RWPE2 (cell line): ENCODE data around the gene NTNG1.

ENCODE experiments used
- ATAC-seq: fragments of 200-7000 bp; cut with Tn5 transposase; 3 replicates; pipeline ENCODE4 v1.9.1; 2021; ENCODE audit warnings: low read depth
- DNase-seq: peaks from one replicate; pipeline ENCODE4 v3.0.0-alpha.2; 2020; ENCODE audit warnings: low spot score
- H3K27ac ChIP-seq: fragments of 450-650 bp; 2 replicates; pipeline ENCODE4 v1.5.1; 2017; ENCODE audit warnings: mild to moderate bottlenecking; ENCODE audit not compliant: poor library complexity, severe bottlenecking
- H3K27me3 ChIP-seq: fragments of 250-450 bp; sonication (Bioruptor Pico); 2 replicates; pipeline ENCODE4 v1.5.1; 2021; ENCODE audit warnings: mild to moderate bottlenecking, moderate library complexity; ENCODE audit not compliant: insufficient read depth, poor library complexity, severe bottlenecking
- H3K36me3 ChIP-seq: fragments of 250-450 bp; sonication (Bioruptor Pico); 2 replicates; pipeline ENCODE4 v1.5.1; 2020; ENCODE audit warnings: low read depth, mild to moderate bottlenecking, moderate library complexity
- H3K4me1 ChIP-seq: fragments of 250-450 bp; sonication (Bioruptor Pico); 2 replicates; pipeline ENCODE4 v1.5.1; 2021; ENCODE audit warnings: mild to moderate bottlenecking, moderate library complexity; ENCODE audit not compliant: insufficient read depth, poor library complexity, severe bottlenecking
- H3K4me3 ChIP-seq: fragments of 250-450 bp; sonication (Bioruptor Pico); 2 replicates; pipeline ENCODE4 v1.5.1; 2021; ENCODE audit warnings: mild to moderate bottlenecking, moderate library complexity; ENCODE audit not compliant: severe bottlenecking
- H3K9me3 ChIP-seq: fragments of 250-450 bp; sonication (Bioruptor Pico); 2 replicates; pipeline ENCODE4 v1.5.1; 2021; ENCODE audit warnings: mild to moderate bottlenecking, moderate library complexity; ENCODE audit not compliant: severe bottlenecking
- TF ChIP-seq, protein P1 (sequence below): fragments of 450-650 bp; IDR thresholded peaks from one replicate; pipeline ENCODE4 v1.5.1; 2017; ENCODE audit warnings: mild to moderate bottlenecking, moderate library complexity; ENCODE audit not compliant: poor library complexity, severe bottlenecking

Gene NTNG1

DNA sequence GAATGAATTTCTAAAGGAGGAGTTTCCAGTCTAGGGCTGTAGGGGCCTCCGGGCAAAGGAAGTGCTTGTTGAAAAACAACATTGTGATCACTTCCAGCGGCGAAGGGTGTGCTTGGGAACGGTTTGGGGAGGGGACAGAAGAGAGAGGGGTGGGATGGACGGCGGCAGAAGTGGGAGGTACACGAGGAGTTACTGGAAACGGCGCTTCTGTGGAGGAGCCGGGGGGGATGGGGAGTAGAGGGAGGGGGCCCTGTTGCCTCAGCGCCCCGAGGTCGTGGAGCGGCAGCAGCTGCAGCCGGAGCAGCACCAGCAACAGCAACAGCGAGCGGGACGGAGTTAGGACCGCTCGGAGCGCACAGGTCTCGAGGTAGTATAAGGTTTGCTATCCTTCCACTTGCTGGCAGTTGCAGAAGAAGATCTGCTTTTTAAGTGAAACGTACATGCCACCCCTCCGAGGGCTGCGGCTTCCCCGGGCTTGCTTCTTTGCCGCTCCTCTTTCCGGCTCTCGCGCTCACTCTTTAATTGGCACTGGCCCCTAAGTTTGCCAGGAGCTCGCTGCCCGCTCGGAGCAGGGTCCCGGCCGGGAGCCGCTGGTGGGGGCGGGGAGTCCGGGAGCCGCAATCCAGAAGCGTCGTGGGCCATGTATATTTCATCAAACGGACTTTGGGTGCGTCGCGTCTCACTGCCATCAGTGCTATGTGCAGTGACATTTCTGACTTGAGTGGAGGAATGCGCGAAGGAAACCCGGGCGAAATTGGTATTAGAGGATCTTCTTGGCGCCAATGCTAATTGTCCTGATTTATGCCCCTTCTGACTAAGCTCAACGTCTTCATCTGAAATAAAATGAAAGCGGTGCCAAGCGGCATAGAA is 771 bp upstream of the NTNG1 start:
- Histone ChIP-seq H3K4me1 (peaks cover 25% of the 10 kb centered on the region), H3K4me3 (peak overlapping the region; percentile 36), H3K27ac (peak overlapping the region; percentile 44), H3K27me3 (no peaks in the 10 kb centered on the region), H3K36me3 (no peaks in the 10 kb centered on the region), H3K9me3 (no peaks in the 10 kb centered on the region)
- DNase-seq (peak; percentile 50), ATAC-seq (peak; percentile 86)
- TF ChIP-seq, protein P1, sequence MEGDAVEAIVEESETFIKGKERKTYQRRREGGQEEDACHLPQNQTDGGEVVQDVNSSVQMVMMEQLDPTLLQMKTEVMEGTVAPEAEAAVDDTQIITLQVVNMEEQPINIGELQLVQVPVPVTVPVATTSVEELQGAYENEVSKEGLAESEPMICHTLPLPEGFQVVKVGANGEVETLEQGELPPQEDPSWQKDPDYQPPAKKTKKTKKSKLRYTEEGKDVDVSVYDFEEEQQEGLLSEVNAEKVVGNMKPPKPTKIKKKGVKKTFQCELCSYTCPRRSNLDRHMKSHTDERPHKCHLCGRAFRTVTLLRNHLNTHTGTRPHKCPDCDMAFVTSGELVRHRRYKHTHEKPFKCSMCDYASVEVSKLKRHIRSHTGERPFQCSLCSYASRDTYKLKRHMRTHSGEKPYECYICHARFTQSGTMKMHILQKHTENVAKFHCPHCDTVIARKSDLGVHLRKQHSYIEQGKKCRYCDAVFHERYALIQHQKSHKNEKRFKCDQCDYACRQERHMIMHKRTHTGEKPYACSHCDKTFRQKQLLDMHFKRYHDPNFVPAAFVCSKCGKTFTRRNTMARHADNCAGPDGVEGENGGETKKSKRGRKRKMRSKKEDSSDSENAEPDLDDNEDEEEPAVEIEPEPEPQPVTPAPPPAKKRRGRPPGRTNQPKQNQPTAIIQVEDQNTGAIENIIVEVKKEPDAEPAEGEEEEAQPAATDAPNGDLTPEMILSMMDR, result no peak

DNA sequence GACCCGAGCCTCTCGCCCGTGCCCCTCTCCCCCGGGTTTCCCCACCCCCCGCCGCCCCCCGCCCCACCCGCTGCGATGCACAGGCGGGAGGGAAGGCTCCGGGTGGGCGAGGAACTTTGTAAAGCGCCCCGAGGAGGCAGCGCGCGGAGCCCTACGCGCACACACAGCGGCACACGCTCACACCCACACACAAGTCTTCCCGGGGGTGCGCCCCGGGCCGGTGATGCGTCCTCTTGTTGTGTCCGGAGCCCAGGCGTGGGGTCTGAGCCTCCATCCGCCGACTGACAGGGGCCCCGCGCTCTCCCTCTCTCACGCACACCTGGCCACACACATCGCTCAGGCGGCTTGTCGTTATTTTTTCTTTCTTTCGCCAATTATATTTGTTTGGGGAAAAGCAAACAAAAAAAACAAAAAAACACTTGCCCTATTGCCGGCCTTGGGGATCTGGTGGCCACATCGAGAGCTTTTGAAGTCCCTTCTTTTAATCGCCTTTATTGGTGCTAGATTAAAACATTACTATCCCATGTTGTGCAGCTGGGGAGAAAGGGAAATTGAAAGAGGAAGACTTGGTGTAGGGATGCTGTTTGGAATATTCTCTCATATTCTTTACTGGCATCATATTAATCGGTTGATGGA is 770 bp downstream of the NTNG1 start:
- DNase-seq, result no peak
- Histone ChIP-seq H3K9me3 (no peaks in the 10 kb centered on the region), H3K27ac (no peak overlapping the region), H3K4me3 (peak overlapping the region; percentile 36), H3K27me3 (no peaks in the 10 kb centered on the region), H3K4me1 (peaks cover 25% of the 10 kb centered on the region), H3K36me3 (no peaks in the 10 kb centered on the region)
- ATAC-seq, result peak; percentile 8; the same call in 1 of the 3 replicates
- TF ChIP-seq, protein P1, result no peak

DNA sequence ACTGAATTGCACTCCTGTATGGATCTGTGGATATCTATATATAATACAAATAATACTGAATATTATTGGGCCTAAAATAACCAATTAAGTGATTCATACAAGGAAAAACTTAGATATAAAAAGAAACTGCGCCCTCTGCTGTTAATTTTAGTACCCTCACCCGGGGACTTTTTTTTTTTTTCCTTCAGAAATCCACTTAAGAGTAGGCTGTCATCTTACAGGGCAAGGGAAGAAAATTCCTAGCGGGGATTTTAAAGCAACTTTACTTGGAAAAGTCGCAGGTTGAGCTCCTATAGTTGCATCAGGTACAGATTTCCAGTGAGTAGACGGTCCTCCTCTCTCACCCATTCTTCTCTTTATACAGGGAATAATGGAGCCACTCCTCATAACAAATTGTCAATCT is 1.3 kb downstream of the NTNG1 start:
- Histone ChIP-seq H3K27ac (no peak overlapping the region), H3K4me1 (peaks cover 25% of the 10 kb centered on the region), H3K4me3 (peak overlapping the region; percentile 36), H3K27me3 (no peaks in the 10 kb centered on the region), H3K9me3 (no peaks in the 10 kb centered on the region), H3K36me3 (no peaks in the 10 kb centered on the region)
- TF ChIP-seq, protein P1, result peak; percentile 76
- DNase-seq (no peak), ATAC-seq (no peak)

DNA sequence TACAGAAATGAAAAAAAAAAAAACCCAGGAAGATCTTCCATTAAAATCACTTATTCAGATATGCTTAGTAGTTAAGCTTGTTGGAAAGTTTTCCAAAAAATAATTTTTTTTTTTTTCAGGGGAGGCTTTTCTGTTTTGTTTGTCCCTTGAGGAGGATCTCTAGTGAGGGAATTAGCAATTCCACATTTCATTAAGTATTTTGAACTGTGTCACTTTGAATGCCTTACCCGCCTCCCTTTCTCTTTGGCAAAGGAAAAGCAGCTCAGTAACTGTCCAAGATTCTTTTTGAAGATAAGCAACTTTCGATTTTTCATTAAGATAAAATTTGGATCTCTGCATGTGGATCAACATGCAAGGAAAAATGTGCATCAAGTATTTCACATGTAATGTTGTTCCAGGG is 1.8 kb downstream of the NTNG1 start:
- DNase-seq (no peak), ATAC-seq (no peak)
- Histone ChIP-seq H3K9me3 (no peaks in the 10 kb centered on the region), H3K4me3 (no peak overlapping the region), H3K36me3 (no peaks in the 10 kb centered on the region), H3K27ac (no peak overlapping the region), H3K4me1 (peaks cover 25% of the 10 kb centered on the region), H3K27me3 (no peaks in the 10 kb centered on the region)
- TF ChIP-seq, protein P1, result no peak
